T-helper 9 cell (primary cell): ENCODE results near the gene ARSD.
"Not testable (repeated sequence)": the region's sequence is repeated elsewhere in the genome, so short reads cannot be mapped to it uniquely, and the experiment has no call there.

Experiments used
- DNase-seq: peaks from one replicate; pipeline ENCODE4 v3.0.0-alpha.2; 2020

The ARSD gene

GRCh38 chrX:2890536-2891460 is 38.3 kb downstream of the ARSD start:
- DNase-seq = not testable (repeated sequence)

- DNase-seq = not testable (repeated sequence)
Observed at GRCh38 chrX:2889706-2890490, 39.2 kb downstream of the ARSD start.

- DNase-seq = no peak
Observed at GRCh38 chrX:2889045-2889605, 40.0 kb downstream of the ARSD start.

- no peak for DNase-seq
Observed at GRCh38 chrX:2888309-2888708, 40.8 kb downstream of the ARSD start.

GRCh38 chrX:2883770-2884169 is 45.4 kb downstream of the ARSD start:
- DNase-seq = no peak

GRCh38 chrX:2879670-2880069 is 49.5 kb downstream of the ARSD start:
- DNase-seq = no peak

GRCh38 chrX:2878563-2878962 is 50.6 kb downstream of the ARSD start:
- no peak for DNase-seq

- DNase-seq = no peak
Observed at GRCh38 chrX:2875798-2876399, 53.2 kb downstream of the ARSD start.

- DNase-seq = no peak
Observed at GRCh38 chrX:2875136-2875481, 54.0 kb downstream of the ARSD start.

GRCh38 chrX:2874222-2875135 is 54.7 kb downstream of the ARSD start:
- DNase-seq = no peak

- DNase-seq = no peak
Observed at GRCh38 chrX:2872671-2873277, 56.4 kb downstream of the ARSD start.

GRCh38 chrX:2871831-2872230 is 57.3 kb downstream of the ARSD start:
- no peak for DNase-seq

- no peak for DNase-seq
Observed at GRCh38 chrX:2870650-2871049, 58.5 kb downstream of the ARSD start.

GRCh38 chrX:2867206-2867605 is 61.9 kb downstream of the ARSD start:
- DNase-seq = no peak

- DNase-seq = no peak
Observed at GRCh38 chrX:2863646-2864045, 65.5 kb downstream of the ARSD start.

GRCh38 chrX:2862404-2862803 is 66.7 kb downstream of the ARSD start:
- DNase-seq = no peak

- DNase-seq = no peak
Observed at GRCh38 chrX:2859197-2859797, 69.8 kb downstream of the ARSD start.

GRCh38 chrX:2857566-2857965 is 71.6 kb downstream of the ARSD start:
- no peak for DNase-seq

GRCh38 chrX:2855761-2856160 is 73.4 kb downstream of the ARSD start:
- DNase-seq = no peak

- DNase-seq = no peak
Observed at GRCh38 chrX:2854918-2855317, 74.2 kb downstream of the ARSD start.
